Measurements from ENCODE around the gene ARHGAP26. TPM values are rescaled to one million over a fixed set of nuclear protein-coding genes. Genes with fewer than 3 reads are reported as not detected.

ARHGAP26 gene
- total and polyA plus RNA-seq, 2 of the 4 experiments (the other 2 are of a cell fraction) = 0.54 to 0.56 TPM

DNA sequence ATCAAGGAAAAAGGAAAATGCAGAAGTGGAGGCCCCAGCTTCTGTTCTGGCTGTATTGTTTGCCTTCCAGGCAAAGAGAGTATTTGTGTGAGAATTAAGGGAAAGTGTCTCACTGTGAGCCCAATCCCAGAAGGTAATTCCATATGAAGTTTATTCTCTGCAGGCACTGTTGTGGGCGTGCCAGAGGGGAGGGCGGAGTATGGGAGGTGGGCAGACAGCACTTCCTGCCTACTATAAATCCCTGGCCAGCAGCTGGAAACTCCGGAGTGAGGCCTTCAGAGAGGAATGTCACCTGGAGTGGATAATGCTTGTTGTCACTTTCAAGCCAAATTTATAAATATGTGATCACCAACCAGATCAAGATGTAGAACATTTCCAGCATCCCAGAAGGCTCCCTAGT is 209.5 kb downstream of the ARHGAP26 start:
- peak overlapping the region; percentile 6; the same call in 1 of the 2 replicates for H2BK120ac ChIP-seq (ENCODE audit: low read depth, low read length)
- TF ChIP-seq RAD21 (IDR thresholded peaks at IDR 0.05; ENCODE audit: low read length) = no peak
- TF ChIP-seq BHLHE40 (IDR thresholded peaks at IDR 0.05; ENCODE audit: low read depth, low read length) = no peak
- no peak for TF ChIP-seq MAZ (IDR thresholded peaks at IDR 0.05; ENCODE audit: borderline replicate concordance, low read depth, low read length)
- TF ChIP-seq, protein P1, sequence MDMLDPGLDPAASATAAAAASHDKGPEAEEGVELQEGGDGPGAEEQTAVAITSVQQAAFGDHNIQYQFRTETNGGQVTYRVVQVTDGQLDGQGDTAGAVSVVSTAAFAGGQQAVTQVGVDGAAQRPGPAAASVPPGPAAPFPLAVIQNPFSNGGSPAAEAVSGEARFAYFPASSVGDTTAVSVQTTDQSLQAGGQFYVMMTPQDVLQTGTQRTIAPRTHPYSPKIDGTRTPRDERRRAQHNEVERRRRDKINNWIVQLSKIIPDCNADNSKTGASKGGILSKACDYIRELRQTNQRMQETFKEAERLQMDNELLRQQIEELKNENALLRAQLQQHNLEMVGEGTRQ (IDR thresholded peaks at IDR 0.05; ENCODE audit: low read depth, low read length) = no peak
- TF ChIP-seq RFX5 (IDR thresholded peaks at IDR 0.05; ENCODE audit: low read depth, low read length) = no peak
- no peak for TF ChIP-seq MXI1 (IDR thresholded peaks at IDR 0.05; ENCODE audit: borderline replicate concordance, low read depth, low read length)
- no peak for TF ChIP-seq POLR2A (IDR thresholded peaks at IDR 0.05; ENCODE audit: low read depth, low read length)
- no peak for TF ChIP-seq NFE2L2 (IDR thresholded peaks at IDR 0.05; ENCODE audit: low read depth, low read length)
- no peak for TF ChIP-seq RCOR1 (IDR thresholded peaks at IDR 0.05; ENCODE audit: insufficient replicate concordance, low read length)
- TF ChIP-seq, protein P2, sequence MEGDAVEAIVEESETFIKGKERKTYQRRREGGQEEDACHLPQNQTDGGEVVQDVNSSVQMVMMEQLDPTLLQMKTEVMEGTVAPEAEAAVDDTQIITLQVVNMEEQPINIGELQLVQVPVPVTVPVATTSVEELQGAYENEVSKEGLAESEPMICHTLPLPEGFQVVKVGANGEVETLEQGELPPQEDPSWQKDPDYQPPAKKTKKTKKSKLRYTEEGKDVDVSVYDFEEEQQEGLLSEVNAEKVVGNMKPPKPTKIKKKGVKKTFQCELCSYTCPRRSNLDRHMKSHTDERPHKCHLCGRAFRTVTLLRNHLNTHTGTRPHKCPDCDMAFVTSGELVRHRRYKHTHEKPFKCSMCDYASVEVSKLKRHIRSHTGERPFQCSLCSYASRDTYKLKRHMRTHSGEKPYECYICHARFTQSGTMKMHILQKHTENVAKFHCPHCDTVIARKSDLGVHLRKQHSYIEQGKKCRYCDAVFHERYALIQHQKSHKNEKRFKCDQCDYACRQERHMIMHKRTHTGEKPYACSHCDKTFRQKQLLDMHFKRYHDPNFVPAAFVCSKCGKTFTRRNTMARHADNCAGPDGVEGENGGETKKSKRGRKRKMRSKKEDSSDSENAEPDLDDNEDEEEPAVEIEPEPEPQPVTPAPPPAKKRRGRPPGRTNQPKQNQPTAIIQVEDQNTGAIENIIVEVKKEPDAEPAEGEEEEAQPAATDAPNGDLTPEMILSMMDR (conservative IDR thresholded peaks at IDR 0.05; ENCODE audit: low read depth, low read length) = no peak
- TF ChIP-seq CHD1 (IDR thresholded peaks at IDR 0.05; ENCODE audit: low read depth, low read length) = no peak
- TF ChIP-seq MAFK (IDR thresholded peaks at IDR 0.05; ENCODE audit: low read depth, low read length) = no peak
- TF ChIP-seq SMC3 (IDR thresholded peaks at IDR 0.05; ENCODE audit: low read depth, low read length) = no peak
- TF ChIP-seq, protein P3, sequence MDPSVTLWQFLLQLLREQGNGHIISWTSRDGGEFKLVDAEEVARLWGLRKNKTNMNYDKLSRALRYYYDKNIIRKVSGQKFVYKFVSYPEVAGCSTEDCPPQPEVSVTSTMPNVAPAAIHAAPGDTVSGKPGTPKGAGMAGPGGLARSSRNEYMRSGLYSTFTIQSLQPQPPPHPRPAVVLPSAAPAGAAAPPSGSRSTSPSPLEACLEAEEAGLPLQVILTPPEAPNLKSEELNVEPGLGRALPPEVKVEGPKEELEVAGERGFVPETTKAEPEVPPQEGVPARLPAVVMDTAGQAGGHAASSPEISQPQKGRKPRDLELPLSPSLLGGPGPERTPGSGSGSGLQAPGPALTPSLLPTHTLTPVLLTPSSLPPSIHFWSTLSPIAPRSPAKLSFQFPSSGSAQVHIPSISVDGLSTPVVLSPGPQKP (IDR thresholded peaks at IDR 0.05; ENCODE audit: borderline replicate concordance, low read depth, low read length) = no peak
- TF ChIP-seq FOS (IDR thresholded peaks at IDR 0.05; ENCODE audit: low read depth, low read length) = no peak
- intact Hi-C loops (cut with micrococcal nuclease) (no loop called here), in situ Hi-C loops (cut with MboI; ENCODE audit: low sequenced_read_pairs) (no loop called here), dilution Hi-C loops (cut with HindIII; ENCODE audit: low sequenced_read_pairs, unreplicated experiment) (no loop called here)
- no peaks in the 10 kb centered on the region for H3K36me3 ChIP-seq (ENCODE audit: control insufficient read depth, insufficient read depth, low read length)
- no peak overlapping the region for H3K4me3 ChIP-seq (ENCODE audit: insufficient read depth, low read depth, low read length)
- H3K9ac ChIP-seq (ENCODE audit: low read depth, low read length) = no peak overlapping the region
- no peak overlapping the region for H4K8ac ChIP-seq (ENCODE audit: low read depth in 2 of 2, low read length in 2 of 2)
- H3K4me2 ChIP-seq (ENCODE audit: low read depth, low read length) = no peak overlapping the region
- no peak overlapping the region for H2BK5ac ChIP-seq (ENCODE audit: low read depth, low read length, poor library complexity, severe bottlenecking)
- CTCF ChIA-PET = no interaction called here
- H3K56ac ChIP-seq (ENCODE audit: extremely low read depth, insufficient read depth, low read length) = no peak overlapping the region
- H3K27me3 ChIP-seq (ENCODE audit: control insufficient read depth, insufficient read depth, low read length) = no peaks in the 10 kb centered on the region
- POLR2A ChIA-PET (ENCODE audit: unreplicated experiment) = no interaction called here
- H3K27ac ChIP-seq (ENCODE audit: insufficient read depth, low read length) = no peak overlapping the region
- no peaks in the 10 kb centered on the region for H4K20me1 ChIP-seq (ENCODE audit: insufficient read depth, low read length)
- no peak overlapping the region; the same call in 2 of the 3 replicates for H2BK15ac ChIP-seq (ENCODE audit: low read depth, low read length)
- H3K23ac ChIP-seq (ENCODE audit: low read depth, low read length) = no peak overlapping the region
- no peak overlapping the region; the same call in 1 of the 2 replicates for H4K91ac ChIP-seq (ENCODE audit: insufficient read depth, low read depth, low read length)
- BruUV-seq (replicated peaks) = no TSS peak
- peaks cover 28% of the 10 kb centered on the region for H3K4me1 ChIP-seq (ENCODE audit: control insufficient read depth, insufficient read depth, low read length)
- no peak overlapping the region for H3K14ac ChIP-seq (replicated peaks; ENCODE audit: low read depth, low read length)
- no peak overlapping the region for H2AK9ac ChIP-seq (replicated peaks; ENCODE audit: low read depth, low read length, poor library complexity)
- no peak overlapping the region for H2AFZ ChIP-seq (replicated peaks; ENCODE audit: low read length, poor library complexity)
- H3K18ac ChIP-seq (ENCODE audit: low read depth, low read length) = no peak overlapping the region
- H3K9me1 ChIP-seq (ENCODE audit: insufficient read depth, low read length) = peaks cover 32% of the 10 kb centered on the region
- WGBS, 2 experiments (ENCODE audit: extremely low coverage in 2 of 2, insufficient read length in 1 of 2) = no CpG with 5 or more reads among the region's 3 CpGs
- ATAC-seq (ENCODE audit: low read depth) (no peak), DNase-seq (no peak)
- no peaks in the 10 kb centered on the region; a peak in 1 of 4 replicates for H3K79me1 ChIP-seq (ENCODE audit: low read depth in 1 of 2, low read length in 2 of 2)
- peak overlapping the region; percentile 38; the same call in 1 of the 2 replicates for H2BK20ac ChIP-seq (ENCODE audit: low read depth, low read length)
- H3K9me3 ChIP-seq (ENCODE audit: control insufficient read depth, insufficient read depth, low read length) = no peaks in the 10 kb centered on the region
- H2AK5ac ChIP-seq (ENCODE audit: low read depth, low read length) = peak overlapping the region; percentile 20; the same call in 1 of the 2 replicates
- peak overlapping the region; percentile 1; the same call in 1 of the 2 replicates for H3K4ac ChIP-seq (ENCODE audit: low read depth, low read length)
- no peak overlapping the region for H4K5ac ChIP-seq (ENCODE audit: low read depth, low read length)
